Effector memory CD8-positive, alpha-beta T cell (primary cell): Measurements from ENCODE around the gene AGPAT1.
"Not testable (repeated sequence)": the region's sequence is repeated elsewhere in the genome, so short reads cannot be mapped to it uniquely, and the experiment has no call there.

Source experiments
- ATAC-seq: fragments of 150-1000 bp; cut with Tn5 transposase; replicated peaks from 2 replicates; pipeline ENCODE4 v1.10.0; 2021; ENCODE audit warnings: mild to moderate bottlenecking, moderate library complexity
- DNase-seq, 3 experiments: peaks; one replicate each; pipeline ENCODE4 v3.0.0; 2021
- H3K27ac Mint-ChIP-seq, 2 donors: one replicate each; pipeline ENCODE4 v1.8.0; 2022; ENCODE audit warnings: mild to moderate bottlenecking in 2 of 2, mixed read lengths in 2 of 2, moderate library complexity in 2 of 2
- H3K27me3 Mint-ChIP-seq, 2 donors: one replicate each; pipeline ENCODE4 v1.8.0; 2022; ENCODE audit warnings: mixed read lengths in 2 of 2
- H3K36me3 Mint-ChIP-seq: one replicate; pipeline ENCODE4 v1.8.0; 2022; ENCODE audit warnings: mild to moderate bottlenecking, moderate library complexity, mixed read lengths; ENCODE audit not compliant: insufficient read depth
- H3K4me1 Mint-ChIP-seq, 2 donors: one replicate each; pipeline ENCODE4 v1.8.0; 2022; ENCODE audit warnings: low read depth in 2 of 2, mixed read lengths in 2 of 2
- H3K4me3 Mint-ChIP-seq, 2 donors: one replicate each; pipeline ENCODE4 v1.8.0; 2022; ENCODE audit warnings: mild to moderate bottlenecking in 2 of 2, mixed read lengths in 2 of 2, moderate library complexity in 2 of 2
- H3K9me3 Mint-ChIP-seq, 2 donors: one replicate each; pipeline ENCODE4 v1.8.0; 2022; ENCODE audit warnings: mixed read lengths in 2 of 2

AGPAT1 gene

GRCh38 chr6:32194825-32195651, 19.2 kb upstream of the AGPAT1 start:
- DNase-seq (peak in 1 of 3 experiments; percentile 42), ATAC-seq (no peak)
- peak overlapping the region; percentile 99 to 100 for H3K27ac Mint-ChIP-seq
- peaks cover 33% of the 10 kb centered on the region for H3K36me3 Mint-ChIP-seq
- H3K9me3 Mint-ChIP-seq, result no peaks in the 10 kb centered on the region
- H3K4me3 Mint-ChIP-seq, result peak overlapping the region; percentile 97 to 98
- peaks cover 0 to 2% of the 10 kb centered on the region in 2 donors for H3K27me3 Mint-ChIP-seq
- H3K4me1 Mint-ChIP-seq, result peaks cover 49 to 50% of the 10 kb centered on the region in 2 donors

GRCh38 chr6:32194388-32194787, 18.5 kb upstream of the AGPAT1 start:
- Mint-ChIP-seq H3K9me3 (no peaks in the 10 kb centered on the region), H3K4me3 (peak overlapping the region; percentile 97 to 98), H3K36me3 (peaks cover 36% of the 10 kb centered on the region), H3K27me3 (no peaks in the 10 kb centered on the region), H3K27ac (peak overlapping the region in 1 of 2 donors; percentile 100), H3K4me1 (peaks cover 50% of the 10 kb centered on the region in 2 donors)
- DNase-seq (no peak), ATAC-seq (no peak)

GRCh38 chr6:32193096-32193495, 17.2 kb upstream of the AGPAT1 start:
- Mint-ChIP-seq H3K27ac (peak overlapping the region; percentile 96 to 98), H3K4me3 (peak overlapping the region; percentile 95 to 99), H3K36me3 (peaks cover 43% of the 10 kb centered on the region), H3K4me1 (peaks cover 61 to 63% of the 10 kb centered on the region in 2 donors)
- not testable (repeated sequence) for DNase-seq, H3K27me3 Mint-ChIP-seq, H3K9me3 Mint-ChIP-seq, ATAC-seq

- Mint-ChIP-seq H3K9me3 (no peaks in the 10 kb centered on the region), H3K27me3 (no peaks in the 10 kb centered on the region), H3K4me1 (peaks cover 64 to 65% of the 10 kb centered on the region in 2 donors), H3K27ac (peak within 1 kb of the TSS; percentile 96 to 98), H3K36me3 (peaks cover 43% of the 10 kb centered on the region), H3K4me3 (peak within 1 kb of the TSS; percentile 95 to 99)
- no peak for ATAC-seq
- DNase-seq, result no peak
Observed at GRCh38 chr6:32192608-32193039, 16.7 kb upstream of the AGPAT1 start, which contains the start of gene GPSM3. Gene GPSM3 (minus strand): TSS chr6:32192643. CDS start chr6:32192513, 130 bp downstream.

GRCh38 chr6:32191696-32192607, 16.1 kb upstream of the AGPAT1 start:
- Mint-ChIP-seq H3K4me1 (peaks cover 68 to 70% of the 10 kb centered on the region in 2 donors), H3K36me3 (peaks cover 49% of the 10 kb centered on the region), H3K9me3 (no peaks in the 10 kb centered on the region), H3K4me3 (peak overlapping the region; percentile 95 to 99), H3K27me3 (no peaks in the 10 kb centered on the region), H3K27ac (peak overlapping the region; percentile 96 to 98)
- ATAC-seq (no peak), DNase-seq (no peak)

GRCh38 chr6:32190911-32191677, 15.2 kb upstream of the AGPAT1 start:
- Mint-ChIP-seq H3K36me3 (peaks cover 51% of the 10 kb centered on the region), H3K27ac (peak overlapping the region; percentile 96 to 98), H3K27me3 (no peaks in the 10 kb centered on the region), H3K9me3 (no peaks in the 10 kb centered on the region), H3K4me3 (peak overlapping the region; percentile 95 to 99), H3K4me1 (peaks cover 69 to 75% of the 10 kb centered on the region in 2 donors)
- no peak for DNase-seq
- no peak for ATAC-seq

GRCh38 chr6:32190054-32190851, 14.4 kb upstream of the AGPAT1 start, which contains the start of gene PBX2:
Gene PBX2 (minus strand): TSS chr6:32190202. CDS start chr6:32189915, 287 bp downstream.
- DNase-seq (peak; percentile 47 to 62 (median 53)), ATAC-seq (peak; percentile 57)
- H3K27me3 Mint-ChIP-seq, result no peaks in the 10 kb centered on the region
- H3K9me3 Mint-ChIP-seq, result no peaks in the 10 kb centered on the region
- H3K4me3 Mint-ChIP-seq, result peak within 1 kb of the TSS; percentile 95 to 99
- H3K36me3 Mint-ChIP-seq, result peaks cover 54% of the 10 kb centered on the region
- peak within 1 kb of the TSS; percentile 96 to 98 for H3K27ac Mint-ChIP-seq
- H3K4me1 Mint-ChIP-seq, result peaks cover 70 to 80% of the 10 kb centered on the region in 2 donors

GRCh38 chr6:32189742-32190053, 13.8 kb upstream of the AGPAT1 start:
- DNase-seq (no peak), ATAC-seq (no peak)
- H3K4me3 Mint-ChIP-seq, result peak overlapping the region; percentile 95 to 99
- peak overlapping the region; percentile 96 to 98 for H3K27ac Mint-ChIP-seq
- peaks cover 64 to 74% of the 10 kb centered on the region in 2 donors for H3K4me1 Mint-ChIP-seq
- peaks cover 57% of the 10 kb centered on the region for H3K36me3 Mint-ChIP-seq
- no peaks in the 10 kb centered on the region for H3K9me3 Mint-ChIP-seq
- H3K27me3 Mint-ChIP-seq, result no peaks in the 10 kb centered on the region

- DNase-seq (no peak), ATAC-seq (no peak)
- H3K9me3 Mint-ChIP-seq, result no peaks in the 10 kb centered on the region
- peak overlapping the region; percentile 96 to 98 for H3K27ac Mint-ChIP-seq
- H3K4me3 Mint-ChIP-seq, result peak overlapping the region; percentile 95 to 99
- peaks cover 61 to 69% of the 10 kb centered on the region in 2 donors for H3K4me1 Mint-ChIP-seq
- H3K27me3 Mint-ChIP-seq, result no peaks in the 10 kb centered on the region
- peaks cover 61% of the 10 kb centered on the region for H3K36me3 Mint-ChIP-seq
Observed at GRCh38 chr6:32189069-32189741, 13.3 kb upstream of the AGPAT1 start.

- H3K36me3 Mint-ChIP-seq, result peaks cover 65% of the 10 kb centered on the region
- peak overlapping the region; percentile 95 to 99 for H3K4me3 Mint-ChIP-seq
- H3K27ac Mint-ChIP-seq, result peak overlapping the region; percentile 96 to 98
- H3K27me3 Mint-ChIP-seq, result no peaks in the 10 kb centered on the region
- no peaks in the 10 kb centered on the region for H3K9me3 Mint-ChIP-seq
- DNase-seq, result no peak
- no peak for ATAC-seq
- peaks cover 57 to 62% of the 10 kb centered on the region in 2 donors for H3K4me1 Mint-ChIP-seq
Observed at GRCh38 chr6:32188381-32189068, 12.6 kb upstream of the AGPAT1 start.

GRCh38 chr6:32187725-32188380, 12.0 kb upstream of the AGPAT1 start:
- H3K27ac Mint-ChIP-seq, result peak overlapping the region; percentile 96 to 98
- H3K36me3 Mint-ChIP-seq, result peaks cover 65% of the 10 kb centered on the region
- DNase-seq, ATAC-seq, H3K9me3 Mint-ChIP-seq, H3K27me3 Mint-ChIP-seq: not testable (repeated sequence)
- peak overlapping the region; percentile 95 to 99 for H3K4me3 Mint-ChIP-seq
- peaks cover 54 to 57% of the 10 kb centered on the region in 2 donors for H3K4me1 Mint-ChIP-seq
